M059J (cell line): ENCODE data around the gene IGFBP7. TPM values are rescaled to one million over a fixed set of nuclear protein-coding genes. Genes with fewer than 3 reads are reported as not detected.

ENCODE experiments used
- total RNA-seq: library from RNA; depleted of rRNA; stranded (reverse); fragments of >200 nt; shearing (Covaris generic); gene quantifications from 2 replicates; pipeline ENCODE4 v1.2.3, GENCODE V29; 2014; rRNA removed

IGFBP7 gene
- total RNA-seq, 1 experiment from 2014 or later: 145 TPM

Other genes starting within 250 kb of the IGFBP7 start
- gene REST, start 202.5 kb downstream of the IGFBP7 start, total RNA-seq: 19.6 and 26.9 TPM in 2 replicates
- 10.8 and 12.4 TPM in 2 replicates for gene NOA1, start 132.8 kb downstream of the IGFBP7 start, total RNA-seq
- 141 and 147 TPM in 2 replicates for gene POLR2B, start 131.5 kb downstream of the IGFBP7 start, total RNA-seq